Natural killer cell (primary cell): ENCODE measurements around the gene NFS1. TPM values are rescaled to one million over a fixed set of nuclear protein-coding genes. Genes with fewer than 3 reads are reported as not detected.

Experiments used
- ATAC-seq, 3 donors: fragments of 150-1000 bp in 2 of 3; fragments of 200-7000 bp in 1 of 3; cut with Tn5 transposase; 1 replicate in 1 of 3; 2 replicates in 2 of 3; pipeline ENCODE4 v1.10.0; 2021; ENCODE audit warnings: mild to moderate bottlenecking in 2 of 3, moderate library complexity in 2 of 3
- DNase-seq, 2 donors: peaks; one replicate each; pipeline versions ENCODE4 v3.0.0 to v3.0.0-alpha.2; 2013 to 2021; ENCODE audit warnings: mixed read lengths in 1 of 2
- H3K27ac ChIP-seq: one replicate; pipeline ENCODE4 v1.5.1; 2013; ENCODE audit warnings: mild to moderate bottlenecking, low read length
- H3K27me3 ChIP-seq: one replicate; pipeline ENCODE4 v1.6.1; 2013; ENCODE audit warnings: low read length; ENCODE audit not compliant: control insufficient read depth, insufficient read depth
- H3K36me3 ChIP-seq: one replicate; pipeline ENCODE4 v1.6.1; 2013; ENCODE audit warnings: low read length; ENCODE audit not compliant: control insufficient read depth, insufficient read depth
- H3K4me1 ChIP-seq: one replicate; pipeline ENCODE4 v1.6.1; 2013; ENCODE audit warnings: low read length; ENCODE audit not compliant: control insufficient read depth, insufficient read depth
- H3K4me3 ChIP-seq: one replicate; pipeline ENCODE4 v1.5.1; 2013; ENCODE audit warnings: low read length
- H3K9me3 ChIP-seq: one replicate; pipeline ENCODE4 v1.6.1; 2013; ENCODE audit warnings: low read length; ENCODE audit not compliant: control insufficient read depth, insufficient read depth
- H3K27ac Mint-ChIP-seq, 2 donors: one replicate each; pipeline ENCODE4 v1.8.0; 2022; ENCODE audit warnings: mild to moderate bottlenecking in 2 of 2, mixed read lengths in 2 of 2, moderate library complexity in 1 of 2
- H3K27me3 Mint-ChIP-seq, 2 donors: one replicate each; pipeline ENCODE4 v1.8.0; 2022; ENCODE audit warnings: low read depth in 2 of 2, mixed read lengths in 2 of 2
- H3K36me3 Mint-ChIP-seq: one replicate; pipeline ENCODE4 v1.8.0; 2022; ENCODE audit warnings: mixed read lengths
- H3K4me1 Mint-ChIP-seq, 2 donors: one replicate each; pipeline ENCODE4 v1.8.0; 2022; ENCODE audit warnings: mixed read lengths in 2 of 2
- H3K4me3 Mint-ChIP-seq: one replicate; pipeline ENCODE4 v1.8.0; 2022; ENCODE audit warnings: mild to moderate bottlenecking, moderate library complexity, mixed read lengths
- H3K9me3 Mint-ChIP-seq, 2 donors: one replicate each; pipeline ENCODE4 v1.8.0; 2022; ENCODE audit warnings: mixed read lengths in 2 of 2
- WGBS: methylation state at CpG from one replicate; pipeline ENCODE4 v1.1.7; 2013; ENCODE audit warnings: missing lambda C conversion rate; ENCODE audit not compliant: insufficient coverage; 5-methylcytosine and 5-hydroxymethylcytosine counted together
- intact Hi-C: fragments of 100-400 bp; cut with micrococcal nuclease; formaldehyde crosslinking; loops from one replicate; pipeline ENCODE4 v1.14.2; 2022
- total RNA-seq, 4 donors: library from RNA; stranded (reverse); fragments of 120-200 nt in 1 of 4; gene quantifications; one replicate each; pipeline versions ENCODE4 v1.2.3 to v1.2.4, GENCODE V29; 2013 to 2022
- TF ChIP-seq, protein P1 (sequence below): fragments of 200-600 bp; IDR thresholded peaks from one replicate; pipeline ENCODE4 v1.8.0; 2022; ENCODE audit warnings: antibody characterized with exemption

Gene NFS1
- total RNA-seq, 3 donors from 2014 or later (not counting 1 experiment from before 2014, with no cell fraction given), result 11.3 to 20.8 (median 16.0) TPM

DNA sequence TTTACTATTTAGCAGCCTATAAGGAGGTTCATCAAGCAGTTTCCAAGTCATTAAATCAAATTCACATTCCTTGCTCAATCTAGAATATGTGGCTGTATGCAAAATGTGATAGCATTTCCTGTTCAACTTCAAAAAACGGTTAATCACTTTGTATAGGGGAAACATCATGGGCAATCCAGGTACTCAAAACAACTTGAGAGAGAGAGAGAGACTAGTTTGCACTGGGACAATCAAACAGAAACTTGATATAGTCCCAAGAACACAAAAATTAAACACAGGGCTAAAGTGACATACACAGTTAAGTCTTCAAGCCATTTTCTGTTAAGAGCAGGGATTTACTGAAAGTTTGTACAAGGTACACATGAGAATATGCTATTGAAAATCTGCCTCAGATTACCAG lies 41.9 kb downstream of the NFS1 start:
- WGBS, result 0% methylated on average over 1 of the region's 1 CpG
- peak overlapping the region; percentile 29 for H3K4me3 Mint-ChIP-seq
- Histone ChIP-seq H3K4me3 (no peak overlapping the region), H3K27ac (no peak overlapping the region), H3K9me3 (no peaks in the 10 kb centered on the region), H3K27me3 (no peaks in the 10 kb centered on the region), H3K36me3 (peaks cover 43% of the 10 kb centered on the region), H3K4me1 (peaks cover 29% of the 10 kb centered on the region)
- H3K27me3 Mint-ChIP-seq, result no peaks in the 10 kb centered on the region
- ATAC-seq (no peak), DNase-seq (peak in 1 of 2 donors; percentile 28)
- intact Hi-C loops, result no loop called here
- H3K27ac Mint-ChIP-seq, result peak overlapping the region in 1 of 2 donors; percentile 100
- no peaks in the 10 kb centered on the region for H3K36me3 Mint-ChIP-seq
- TF ChIP-seq, protein P1, sequence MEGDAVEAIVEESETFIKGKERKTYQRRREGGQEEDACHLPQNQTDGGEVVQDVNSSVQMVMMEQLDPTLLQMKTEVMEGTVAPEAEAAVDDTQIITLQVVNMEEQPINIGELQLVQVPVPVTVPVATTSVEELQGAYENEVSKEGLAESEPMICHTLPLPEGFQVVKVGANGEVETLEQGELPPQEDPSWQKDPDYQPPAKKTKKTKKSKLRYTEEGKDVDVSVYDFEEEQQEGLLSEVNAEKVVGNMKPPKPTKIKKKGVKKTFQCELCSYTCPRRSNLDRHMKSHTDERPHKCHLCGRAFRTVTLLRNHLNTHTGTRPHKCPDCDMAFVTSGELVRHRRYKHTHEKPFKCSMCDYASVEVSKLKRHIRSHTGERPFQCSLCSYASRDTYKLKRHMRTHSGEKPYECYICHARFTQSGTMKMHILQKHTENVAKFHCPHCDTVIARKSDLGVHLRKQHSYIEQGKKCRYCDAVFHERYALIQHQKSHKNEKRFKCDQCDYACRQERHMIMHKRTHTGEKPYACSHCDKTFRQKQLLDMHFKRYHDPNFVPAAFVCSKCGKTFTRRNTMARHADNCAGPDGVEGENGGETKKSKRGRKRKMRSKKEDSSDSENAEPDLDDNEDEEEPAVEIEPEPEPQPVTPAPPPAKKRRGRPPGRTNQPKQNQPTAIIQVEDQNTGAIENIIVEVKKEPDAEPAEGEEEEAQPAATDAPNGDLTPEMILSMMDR, result no peak
- H3K4me1 Mint-ChIP-seq, result peaks cover 52 to 54% of the 10 kb centered on the region in 2 donors
- H3K9me3 Mint-ChIP-seq, result no peaks in the 10 kb centered on the region

DNA sequence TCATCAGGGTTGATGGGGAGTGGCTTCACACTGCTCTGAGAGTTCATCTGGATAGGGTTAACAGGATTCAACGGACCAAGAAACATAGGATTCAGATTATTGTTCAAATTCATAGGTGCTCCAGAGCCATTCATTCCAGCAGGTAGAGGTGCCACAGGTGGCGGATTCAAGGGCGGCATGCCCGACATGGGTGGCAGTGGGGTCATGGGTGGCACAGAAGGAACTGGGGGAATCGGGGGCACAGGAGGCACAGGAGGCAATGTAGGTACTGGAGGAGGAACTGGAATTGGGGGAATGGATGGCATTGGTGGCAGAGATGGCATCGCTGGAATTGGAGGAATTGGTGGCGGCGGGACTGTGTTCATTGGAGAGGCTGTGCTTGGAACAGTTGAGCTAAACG lies 44.7 kb downstream of the NFS1 start:
- no peak overlapping the region for H3K27ac ChIP-seq
- no peak overlapping the region for H3K27ac Mint-ChIP-seq
- peaks cover 46 to 47% of the 10 kb centered on the region in 2 donors for H3K4me1 Mint-ChIP-seq
- ATAC-seq (no peak), DNase-seq (no peak)
- peaks cover 57% of the 10 kb centered on the region for H3K36me3 ChIP-seq
- 98% methylated on average over 9 of the region's 9 CpGs for WGBS
- no peak overlapping the region for H3K4me3 Mint-ChIP-seq
- no peaks in the 10 kb centered on the region for H3K27me3 Mint-ChIP-seq
- no peaks in the 10 kb centered on the region for H3K9me3 Mint-ChIP-seq
- H3K4me3 ChIP-seq, result no peak overlapping the region
- H3K36me3 Mint-ChIP-seq, result no peaks in the 10 kb centered on the region
- H3K9me3 ChIP-seq, result no peaks in the 10 kb centered on the region
- no peaks in the 10 kb centered on the region for H3K27me3 ChIP-seq
- intact Hi-C loops, result no loop called here
- TF ChIP-seq, protein P1, result no peak
- peaks cover 20% of the 10 kb centered on the region for H3K4me1 ChIP-seq

DNA sequence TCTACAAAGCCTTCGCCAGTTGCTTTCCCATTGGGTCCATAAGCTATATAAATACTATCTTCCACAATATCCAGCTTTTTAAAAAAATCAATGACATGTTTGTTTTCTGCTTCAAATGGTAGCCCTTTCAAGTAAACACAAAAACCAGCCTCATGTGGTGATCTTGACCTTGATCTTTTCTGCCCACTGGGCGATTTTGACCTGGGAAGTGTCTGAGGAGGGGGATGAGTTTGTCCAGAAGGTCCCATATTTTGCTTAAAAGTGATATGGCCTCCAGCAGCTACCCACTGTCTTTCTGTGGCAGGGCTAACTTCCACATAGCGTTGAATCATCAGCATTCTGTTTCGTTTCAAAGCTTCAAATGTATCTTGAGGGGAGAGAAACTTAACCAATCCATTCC lies 45.3 kb downstream of the NFS1 start:
- DNase-seq (no peak), ATAC-seq (no peak)
- H3K27me3 Mint-ChIP-seq, result no peaks in the 10 kb centered on the region
- H3K4me3 Mint-ChIP-seq, result no peak overlapping the region
- Histone ChIP-seq H3K27ac (no peak overlapping the region), H3K4me1 (peaks cover 19% of the 10 kb centered on the region), H3K9me3 (no peaks in the 10 kb centered on the region), H3K4me3 (no peak overlapping the region), H3K36me3 (peaks cover 57% of the 10 kb centered on the region), H3K27me3 (no peaks in the 10 kb centered on the region)
- H3K36me3 Mint-ChIP-seq, result no peaks in the 10 kb centered on the region
- intact Hi-C loops, result no loop called here
- H3K27ac Mint-ChIP-seq, result no peak overlapping the region
- 100% methylated on average over 4 of the region's 4 CpGs for WGBS
- H3K9me3 Mint-ChIP-seq, result no peaks in the 10 kb centered on the region
- TF ChIP-seq, protein P1, result no peak
- H3K4me1 Mint-ChIP-seq, result peaks cover 47% of the 10 kb centered on the region in 2 donors

DNA sequence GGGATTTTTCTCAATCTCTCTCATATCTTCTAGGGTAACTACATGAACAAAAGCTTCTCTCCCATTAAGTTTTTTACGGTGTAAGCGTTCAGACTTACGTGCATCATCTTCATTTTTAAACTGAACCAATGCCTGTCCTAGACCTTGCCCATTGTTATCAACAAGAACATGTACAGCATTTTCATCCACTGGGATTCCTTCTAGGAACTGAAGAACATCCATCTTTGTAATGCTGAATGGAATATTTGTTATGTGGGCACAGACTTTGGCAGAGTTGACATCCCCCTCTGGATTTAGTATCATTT lies 45.8 kb downstream of the NFS1 start:
- Mint-ChIP-seq H3K9me3 (no peaks in the 10 kb centered on the region), H3K4me3 (no peak overlapping the region), H3K4me1 (peaks cover 46 to 49% of the 10 kb centered on the region in 2 donors), H3K27ac (no peak overlapping the region), H3K27me3 (no peaks in the 10 kb centered on the region), H3K36me3 (no peaks in the 10 kb centered on the region)
- intact Hi-C loops, result no loop called here
- Histone ChIP-seq H3K27ac (no peak overlapping the region), H3K4me1 (peaks cover 14% of the 10 kb centered on the region), H3K4me3 (no peak overlapping the region), H3K9me3 (no peaks in the 10 kb centered on the region), H3K36me3 (peaks cover 57% of the 10 kb centered on the region), H3K27me3 (no peaks in the 10 kb centered on the region)
- no peak for DNase-seq
- TF ChIP-seq, protein P1, result no peak
- WGBS, result 98% methylated on average over 3 of the region's 3 CpGs
- no peak for ATAC-seq
